HG02943 (cell line): ENCODE measurements around the gene SRGAP2C.
"Not testable (repeated sequence)": the region's sequence is repeated elsewhere in the genome, so short reads cannot be mapped to it uniquely, and the experiment has no call there.

ENCODE experiments used
- ATAC-seq: cut with Tn5 transposase; IDR thresholded peaks from one replicate; pipeline ENCODE4 v1.9.1; 2021; ENCODE audit warnings: mild to moderate bottlenecking, low read depth, moderate library complexity; ENCODE audit not compliant: unreplicated experiment

Gene SRGAP2C

DNA sequence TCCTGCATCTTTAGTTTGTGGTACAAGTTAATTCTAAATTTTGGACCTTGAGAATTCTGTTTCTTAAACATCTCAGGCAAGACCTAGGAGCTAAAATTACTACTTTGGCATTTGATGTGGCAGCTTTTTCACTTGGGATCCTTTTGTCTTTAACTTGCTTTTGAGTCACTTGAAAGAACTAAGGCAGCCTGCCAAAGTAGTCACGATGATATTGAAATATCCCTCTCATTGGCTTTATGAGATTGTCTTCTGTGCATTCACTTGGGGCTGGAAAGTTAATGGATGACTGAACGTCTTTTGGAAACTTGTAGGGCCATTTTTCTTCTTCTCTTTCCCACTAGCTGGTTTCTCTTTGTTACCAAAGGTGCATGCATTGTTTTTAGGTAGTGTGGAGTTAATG lies 90.7 kb downstream of the SRGAP2C start:
- ATAC-seq = not testable (repeated sequence)

DNA sequence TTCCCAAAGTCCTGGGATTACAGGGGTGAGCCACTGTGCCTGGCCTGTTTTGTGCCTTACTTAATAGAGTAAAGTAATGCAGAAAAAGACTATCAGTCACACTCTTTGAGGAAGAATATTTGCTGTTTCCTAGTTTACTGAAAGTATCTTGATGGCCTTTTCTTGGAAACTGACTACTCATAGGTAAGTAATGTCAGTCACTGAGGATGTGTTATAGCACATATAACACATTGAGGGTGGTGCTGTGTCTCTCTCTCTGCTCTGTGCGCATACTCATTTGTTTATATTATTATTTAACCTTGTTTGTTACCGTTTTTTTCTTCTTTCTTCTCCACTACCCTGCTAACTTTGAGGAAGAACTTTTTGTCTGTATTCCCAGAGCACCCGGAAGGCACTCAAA lies 93.4 kb downstream of the SRGAP2C start:
- ATAC-seq = not testable (repeated sequence)

DNA sequence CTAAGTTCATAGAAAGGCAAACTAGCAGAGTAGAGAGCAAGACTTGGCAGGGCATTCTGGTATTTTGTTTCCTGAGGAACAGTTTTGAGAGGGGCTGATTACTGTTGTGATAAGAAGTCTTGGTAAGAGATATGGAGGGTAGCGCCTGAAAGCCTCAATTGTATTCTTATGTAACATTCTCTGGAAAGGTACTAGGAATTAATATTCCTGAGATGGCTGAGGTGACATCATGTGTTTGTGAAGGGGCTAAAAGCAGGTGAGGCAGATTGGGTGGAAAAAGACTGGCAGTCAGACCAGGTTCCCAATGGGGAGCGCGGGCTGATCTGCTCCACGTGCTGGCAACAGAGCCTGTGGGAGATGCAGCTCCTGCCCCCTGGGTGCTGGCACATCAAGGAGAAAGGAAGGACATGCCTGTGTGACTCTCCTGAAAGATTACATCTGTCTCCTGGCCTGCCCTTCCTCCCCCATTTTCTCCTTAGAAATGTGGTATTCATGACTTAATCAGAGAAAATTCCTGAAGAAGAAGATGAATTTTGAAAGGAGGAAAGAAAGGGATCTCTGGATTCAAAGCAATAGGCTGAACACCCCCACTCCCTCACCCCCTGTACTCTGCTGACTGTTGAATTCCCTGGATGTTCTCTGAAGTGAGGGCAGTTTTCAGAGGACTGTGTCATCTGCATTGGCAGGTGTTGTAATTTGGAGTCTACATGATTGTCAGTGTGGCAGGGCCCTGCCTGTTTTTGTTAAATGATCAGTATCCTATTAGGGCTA lies 94.2 kb downstream of the SRGAP2C start:
- not testable (repeated sequence) for ATAC-seq

DNA sequence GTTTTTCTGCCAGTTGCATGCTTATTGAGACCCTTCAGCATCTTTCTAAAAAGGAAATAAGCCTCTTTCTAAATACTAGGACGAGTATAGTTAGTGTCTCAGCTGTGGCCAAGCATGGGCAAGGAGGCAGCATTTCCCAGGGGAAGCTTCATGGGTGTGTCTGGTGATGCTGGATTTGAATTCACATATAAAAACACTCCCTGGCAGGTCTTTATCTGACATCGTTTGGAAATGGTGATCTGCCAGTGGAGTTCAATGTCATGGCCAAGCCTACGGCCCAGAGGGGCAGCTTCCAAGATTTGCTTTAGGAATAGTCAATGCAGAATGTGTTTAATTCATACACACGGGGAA lies 94.7 kb downstream of the SRGAP2C start:
- not testable (repeated sequence) for ATAC-seq

DNA sequence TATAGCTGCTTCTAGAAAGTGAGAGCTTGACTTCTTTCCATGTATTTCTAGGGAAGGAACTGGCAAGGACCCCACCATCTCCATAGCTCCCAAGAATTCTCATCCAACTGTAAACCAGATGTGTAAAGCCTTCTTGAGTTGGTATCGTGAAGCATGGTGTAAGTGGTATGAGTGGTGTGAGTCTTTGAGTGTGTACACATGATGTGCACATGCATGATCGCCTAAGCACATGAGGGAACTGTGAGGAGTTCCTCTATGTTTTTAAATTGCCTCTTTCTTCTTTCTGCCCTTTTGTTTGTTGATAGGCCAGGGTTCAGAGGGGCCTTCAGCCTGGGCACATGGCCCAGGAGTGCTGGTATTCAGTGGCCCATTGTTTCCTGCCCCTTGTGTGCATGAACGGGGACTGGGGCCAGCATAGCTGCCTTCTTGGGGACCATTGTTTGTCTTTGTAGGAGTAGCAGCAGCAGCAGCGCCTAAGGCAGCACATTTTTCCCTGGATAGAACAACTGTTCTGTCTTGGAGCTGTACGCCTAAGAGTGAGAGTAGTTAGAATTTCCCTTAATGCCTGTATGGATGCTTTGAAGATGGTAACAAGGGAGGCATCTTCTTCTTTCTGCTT lies 96.0 kb downstream of the SRGAP2C start:
- ATAC-seq = not testable (repeated sequence)

DNA sequence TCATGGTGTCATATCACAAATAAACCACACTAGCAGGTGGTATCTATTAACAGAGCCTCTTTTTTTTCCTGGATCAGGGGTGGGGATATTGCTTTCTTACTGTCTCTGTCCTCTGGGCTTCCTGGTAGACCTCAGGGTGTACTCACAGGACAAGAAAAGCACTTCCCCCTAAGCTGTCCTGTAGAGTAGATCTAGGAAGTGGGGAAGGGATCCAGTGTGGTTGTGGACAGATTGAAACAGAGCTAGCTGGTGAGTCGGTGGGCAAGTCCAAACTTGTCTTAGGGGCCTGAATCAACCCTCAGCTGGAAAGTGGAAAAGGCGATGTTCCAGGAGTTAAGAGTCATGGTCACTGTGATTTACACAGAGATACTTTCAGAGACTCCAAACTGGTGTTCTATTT lies 96.7 kb downstream of the SRGAP2C start:
- ATAC-seq = not testable (repeated sequence)

DNA sequence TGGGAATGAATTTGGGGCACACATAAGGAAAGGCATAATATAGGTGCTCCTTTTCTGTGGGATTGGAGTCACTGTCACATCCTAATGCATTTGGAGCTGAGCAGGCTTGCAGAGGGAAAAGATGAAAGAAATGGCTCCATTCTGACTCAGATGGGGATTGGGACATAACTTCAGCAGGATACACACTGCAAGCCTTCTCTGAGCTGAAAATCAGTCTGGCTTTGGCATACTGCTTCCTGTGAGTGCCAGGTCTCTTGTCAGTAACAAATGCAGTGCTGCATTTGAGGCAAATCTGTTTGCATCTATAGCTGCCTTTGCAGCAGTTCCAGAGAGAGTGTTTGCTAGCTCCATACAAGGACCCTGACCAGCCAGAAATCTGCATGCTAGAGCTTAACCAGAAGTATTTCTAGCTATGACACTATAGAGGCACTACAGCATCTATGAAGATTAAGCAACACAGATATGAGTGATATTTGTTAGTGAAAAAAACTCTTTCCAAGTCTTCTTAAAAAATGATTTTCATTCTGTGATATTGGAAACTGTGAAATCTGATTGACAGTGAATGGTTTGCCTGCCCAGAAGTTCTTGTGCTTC lies 98.9 kb downstream of the SRGAP2C start:
- not testable (repeated sequence) for ATAC-seq

DNA sequence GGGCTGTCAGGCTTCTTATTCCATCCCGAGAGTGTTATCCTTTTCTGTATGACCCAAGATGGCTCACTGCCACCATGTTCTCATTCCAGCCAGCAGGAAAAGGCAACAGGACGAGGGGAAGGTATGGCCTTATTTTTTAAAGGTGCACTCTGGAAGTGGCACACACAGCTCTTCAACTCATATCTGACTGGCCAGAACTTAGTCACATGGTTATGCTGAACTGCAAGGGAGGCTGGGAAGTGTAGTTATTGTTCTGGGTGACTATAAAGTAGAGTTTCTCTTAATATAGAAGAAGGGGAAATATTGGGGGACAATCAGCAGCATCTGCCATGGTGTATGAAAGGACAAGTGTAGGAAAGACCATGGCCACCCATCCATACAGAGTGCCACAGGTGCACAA lies 107.8 kb downstream of the SRGAP2C start:
- ATAC-seq = not testable (repeated sequence)

DNA sequence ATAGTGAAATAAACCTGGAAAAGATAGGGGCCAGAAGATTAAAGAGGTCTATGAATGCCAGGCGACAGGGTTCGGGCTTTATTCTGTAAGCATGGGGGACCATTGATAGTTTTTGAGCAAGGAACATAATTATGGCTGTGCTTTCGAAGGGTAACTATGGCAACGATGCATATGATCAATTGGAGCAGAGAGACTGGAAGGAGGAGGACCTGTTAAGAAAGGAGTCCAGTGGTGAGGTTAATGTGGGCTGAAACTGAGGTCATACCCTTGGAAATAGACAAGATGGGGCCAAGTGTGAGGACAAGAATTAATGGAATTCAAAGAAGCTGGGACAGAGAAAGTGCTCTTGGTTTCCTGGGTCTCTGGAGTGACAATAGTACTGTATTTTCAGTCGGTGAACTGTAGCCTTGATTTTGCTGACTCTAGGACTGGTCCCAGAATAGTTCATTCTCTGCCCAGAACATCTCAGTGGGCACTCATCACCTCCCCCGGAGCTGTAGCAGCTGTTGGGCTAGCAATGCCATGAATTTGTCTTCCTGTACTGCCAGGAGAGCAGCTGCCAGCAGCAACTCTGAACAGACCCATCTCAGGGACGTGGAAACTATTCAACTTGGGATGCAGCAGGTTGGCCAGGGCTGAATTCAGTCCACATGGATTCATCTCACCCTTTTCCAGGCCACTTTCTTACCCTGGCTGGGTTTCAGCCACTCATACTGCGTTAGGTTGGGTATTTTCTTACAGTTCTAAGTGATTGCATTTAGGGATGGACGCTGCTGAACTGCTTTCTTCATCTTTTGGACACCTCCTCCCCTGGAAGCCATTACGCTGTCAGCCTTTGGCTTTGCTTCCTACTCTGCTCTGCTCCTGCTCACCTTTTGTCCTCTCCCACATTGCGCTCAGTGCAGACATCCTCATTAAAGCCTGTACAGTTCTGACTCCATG lies 108.8 kb downstream of the SRGAP2C start:
- not testable (repeated sequence) for ATAC-seq

DNA sequence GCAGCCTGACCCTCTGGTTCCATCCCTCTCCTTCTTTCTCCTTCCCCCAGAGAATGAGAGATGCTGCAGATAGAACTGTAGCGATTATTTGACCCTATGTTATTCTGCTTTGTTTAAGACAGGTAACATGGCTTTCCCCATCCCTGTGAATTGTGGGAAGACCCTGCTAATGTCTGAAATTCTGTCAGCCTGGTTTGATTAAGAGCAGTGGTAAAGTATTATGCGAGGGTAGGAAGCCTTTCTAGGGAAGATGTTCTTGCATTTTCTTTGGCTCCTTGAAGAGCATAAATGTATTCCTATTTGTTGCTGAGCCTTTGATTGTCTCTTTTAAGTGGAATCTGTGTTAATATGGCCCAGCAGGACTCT lies 109.4 kb downstream of the SRGAP2C start:
- ATAC-seq = not testable (repeated sequence)

DNA sequence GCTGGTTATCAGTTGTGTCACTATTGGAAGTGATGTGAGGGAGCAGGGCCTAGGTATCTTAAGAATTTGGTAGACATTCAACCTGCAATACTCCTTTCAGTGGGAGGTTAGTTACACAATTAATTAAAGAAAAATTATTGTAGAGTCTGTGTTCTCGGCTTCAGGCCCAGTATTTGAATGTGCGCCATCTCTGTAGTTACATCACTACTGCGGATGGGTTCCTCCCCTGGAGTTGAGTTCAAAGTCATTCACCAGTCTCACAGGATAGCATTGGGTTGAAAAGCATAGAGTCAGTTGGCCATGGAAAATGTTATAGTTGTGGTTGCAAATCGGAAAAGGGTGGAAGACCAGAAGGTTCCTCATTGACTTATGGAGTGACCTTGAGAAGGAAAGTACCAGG lies 111.8 kb downstream of the SRGAP2C start:
- not testable (repeated sequence) for ATAC-seq

DNA sequence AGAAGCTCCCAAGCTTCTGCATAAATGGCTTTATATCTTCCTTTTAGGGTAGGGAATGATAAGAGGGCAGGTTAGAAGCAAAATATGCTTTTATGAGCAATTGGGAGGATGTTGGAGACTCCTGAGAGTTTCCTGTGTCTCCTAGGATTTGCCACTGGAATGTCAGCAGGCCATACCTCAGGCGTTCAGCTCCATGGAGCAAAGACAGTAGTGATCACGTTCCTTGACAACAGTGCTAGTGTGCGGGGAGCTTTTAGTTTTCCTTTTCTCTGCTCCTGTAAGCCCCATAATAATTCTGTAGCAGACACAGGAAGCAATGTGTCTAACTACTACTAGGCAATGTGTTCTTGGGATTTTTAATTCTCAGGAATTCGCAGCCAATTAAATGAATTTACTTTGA lies 113.8 kb downstream of the SRGAP2C start:
- ATAC-seq = not testable (repeated sequence)

DNA sequence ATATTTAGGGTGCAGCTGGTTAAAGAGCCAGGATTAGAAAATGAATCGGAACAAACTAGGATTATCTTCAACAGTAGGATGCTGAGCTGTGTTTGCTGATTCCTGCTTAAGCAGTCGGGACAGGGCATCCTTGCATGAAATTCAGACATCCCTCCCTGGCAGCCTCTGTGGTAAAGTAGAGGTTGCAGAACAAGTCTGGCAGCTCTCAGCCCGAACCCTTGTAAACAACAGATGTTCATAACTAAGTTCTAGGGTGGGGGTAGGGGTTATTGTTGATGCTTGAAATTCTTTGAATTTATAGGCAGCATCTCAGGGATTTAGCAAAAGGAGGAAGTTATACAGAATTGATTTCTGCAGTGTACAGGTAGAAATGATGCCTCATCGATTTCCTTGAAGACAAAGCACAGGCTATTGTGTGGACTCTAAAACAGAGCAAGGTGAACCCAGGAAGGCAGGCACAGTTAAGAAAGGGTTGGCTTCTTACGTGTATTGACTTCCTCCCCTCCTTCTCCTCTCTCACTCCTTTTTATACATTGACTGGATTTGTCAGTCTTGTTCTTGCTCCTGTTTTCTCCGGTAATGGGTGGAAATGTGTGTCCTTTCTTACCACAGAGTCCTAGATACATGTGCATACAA lies 114.9 kb downstream of the SRGAP2C start:
- not testable (repeated sequence) for ATAC-seq

DNA sequence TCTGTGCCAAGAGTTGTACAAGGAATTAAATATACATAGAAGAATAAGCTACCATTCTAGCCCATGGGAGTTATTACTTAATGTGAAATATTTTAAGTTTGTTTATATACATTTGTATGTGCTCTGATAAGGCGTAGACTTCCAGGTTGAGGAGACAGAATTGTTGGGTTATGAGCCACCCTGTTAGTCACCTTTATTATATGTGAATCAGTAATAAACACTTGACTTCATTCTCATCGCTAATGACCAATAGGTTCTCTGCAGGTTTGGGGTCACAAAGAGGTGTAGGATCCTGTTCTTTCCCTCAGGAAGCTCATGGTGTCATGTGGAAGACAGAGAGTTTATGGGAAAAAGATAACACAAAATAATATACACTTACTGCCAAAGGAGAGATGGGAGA lies 117.1 kb downstream of the SRGAP2C start:
- not testable (repeated sequence) for ATAC-seq

DNA sequence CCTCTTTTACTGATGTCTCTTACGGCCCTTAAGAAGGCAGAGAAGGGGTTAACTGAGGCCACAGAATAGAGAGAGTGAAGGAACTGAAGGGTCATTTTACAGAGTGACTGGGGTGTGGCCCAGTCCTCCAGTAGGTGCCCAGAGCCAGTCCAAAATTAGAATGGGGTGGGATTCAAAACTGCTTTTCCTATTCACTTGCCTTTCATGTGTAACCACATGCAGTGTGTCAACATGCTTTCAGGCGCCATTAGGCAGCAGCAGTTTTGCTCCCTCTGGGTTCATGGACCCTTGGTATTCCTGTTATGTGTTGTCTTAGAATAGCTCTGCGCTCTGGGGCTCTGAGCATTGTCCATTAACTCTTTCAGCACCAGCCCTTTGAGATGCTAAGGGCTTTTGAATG lies 123.0 kb downstream of the SRGAP2C start:
- ATAC-seq = not testable (repeated sequence)

DNA sequence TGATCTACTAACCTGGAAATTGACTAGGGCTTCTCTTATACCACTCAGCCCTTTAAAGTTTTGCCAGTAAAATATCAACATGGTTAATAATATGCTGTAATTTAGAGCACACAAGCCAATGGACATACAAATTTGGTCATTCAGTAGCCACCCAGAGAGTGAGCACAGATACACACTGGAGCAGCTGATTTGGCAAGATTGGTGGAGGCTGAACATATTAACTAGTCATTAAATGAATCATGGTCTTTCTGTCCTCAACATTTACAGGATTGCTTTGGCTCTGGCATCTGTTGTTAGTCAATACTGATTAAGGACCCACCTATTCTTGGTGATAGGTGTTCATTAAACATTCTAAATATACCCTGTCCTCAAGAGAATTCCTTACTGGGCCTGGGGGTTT lies 130.7 kb downstream of the SRGAP2C start:
- ATAC-seq = not testable (repeated sequence)

DNA sequence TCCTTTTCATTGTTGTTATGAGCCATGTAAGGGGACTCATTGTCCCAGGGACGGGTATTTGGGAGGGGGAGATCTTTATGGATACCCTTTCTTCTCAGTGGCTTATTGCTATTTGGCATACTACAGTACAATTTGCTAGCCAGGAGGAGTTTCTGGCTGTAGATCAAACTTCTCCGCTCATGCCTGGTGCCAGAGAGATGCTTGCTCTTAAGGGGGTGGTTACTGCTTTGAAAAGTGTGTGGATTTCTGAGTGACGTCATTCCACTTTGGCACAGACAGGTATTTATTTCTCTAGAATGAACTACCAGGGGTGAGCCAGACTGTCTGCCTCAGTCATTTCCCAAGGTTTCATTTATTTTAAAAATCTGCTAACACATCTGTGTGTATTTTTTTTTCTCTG lies 131.3 kb downstream of the SRGAP2C start:
- ATAC-seq = not testable (repeated sequence)

DNA sequence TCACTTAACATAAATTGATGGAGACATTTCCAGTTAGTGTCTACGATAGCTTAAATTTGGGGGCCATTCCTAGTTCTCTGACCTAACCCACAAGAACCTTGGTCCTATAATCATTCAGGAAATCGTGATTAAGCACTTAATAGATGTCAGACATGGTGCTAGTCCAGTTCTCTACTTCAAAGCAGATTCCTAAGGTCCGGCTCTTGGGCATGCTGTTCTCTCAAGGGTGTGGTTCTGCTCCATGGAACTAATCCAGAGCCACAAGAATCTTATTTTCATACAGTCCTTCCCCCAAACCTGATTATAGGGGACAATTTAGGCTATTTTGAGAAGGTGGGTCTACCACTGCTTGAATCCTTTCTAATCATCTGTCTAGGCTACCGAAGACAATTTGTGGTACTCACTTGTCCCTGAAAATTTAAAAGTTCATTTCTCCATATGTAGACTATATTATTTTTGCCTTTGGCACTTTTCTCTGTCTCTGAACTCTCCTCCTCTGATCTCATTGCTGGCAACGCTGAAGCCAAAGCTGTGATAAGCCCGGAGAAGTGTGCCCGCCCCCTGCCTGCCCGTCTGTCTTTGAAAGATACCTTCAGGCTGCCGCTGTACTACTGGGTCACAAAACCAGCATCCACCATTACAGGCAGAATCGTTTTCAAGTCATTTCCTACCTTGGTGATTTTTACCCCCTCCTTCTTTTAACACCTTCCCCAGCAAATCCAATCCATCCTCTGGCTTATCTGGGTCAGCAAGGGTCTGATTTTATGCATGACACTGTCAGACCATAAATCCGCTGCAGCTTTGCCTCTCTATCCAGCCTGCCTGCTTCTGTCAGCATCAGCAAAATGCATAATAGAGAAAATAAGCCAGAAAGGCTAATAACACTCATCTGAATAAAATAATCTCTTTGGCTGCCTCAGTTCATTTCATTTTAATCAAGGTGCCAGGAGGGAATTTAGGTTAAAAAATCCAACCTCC lies 133.0 kb downstream of the SRGAP2C start:
- ATAC-seq = not testable (repeated sequence)

DNA sequence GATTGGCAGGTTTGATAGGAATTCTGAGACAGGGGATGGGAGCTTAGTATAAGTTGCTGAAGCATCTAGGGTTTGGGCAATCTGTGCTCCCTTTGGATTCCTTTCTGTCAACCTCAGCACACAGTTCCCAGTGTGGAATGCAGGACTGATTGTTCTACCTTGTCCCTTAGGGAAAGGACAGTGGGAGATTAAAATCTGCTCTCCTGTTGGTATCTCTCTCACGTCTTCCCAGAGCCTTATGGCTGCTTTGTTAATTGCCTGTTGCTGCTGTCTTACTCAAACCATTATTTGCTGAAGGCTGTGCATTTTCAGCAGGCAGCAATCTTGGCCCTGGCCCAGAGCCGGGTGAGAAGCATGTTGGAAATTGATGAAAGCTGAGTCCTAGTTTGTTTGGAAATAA lies 133.9 kb downstream of the SRGAP2C start:
- not testable (repeated sequence) for ATAC-seq
